GM12891 (cell line): ENCODE measurements around the gene TRPM3.

Source experiments
- POLR2A ChIP-seq: IDR thresholded peaks from 2 replicates; pipeline ENCODE4 v1.6.1; 2011; ENCODE audit warnings: low read depth, low read length, control low read depth
- POLR2AphosphoS5 ChIP-seq: IDR thresholded peaks from 2 replicates; pipeline ENCODE4 v1.6.1; 2011; ENCODE audit warnings: low read depth, low read length, control low read depth
- POU2F2 ChIP-seq: IDR thresholded peaks from 2 replicates; pipeline ENCODE4 v1.6.1; 2011; ENCODE audit warnings: low read depth, mild to moderate bottlenecking, control low read depth, low read length, moderate library complexity

- no peak for TF ChIP-seq POLR2AphosphoS5
- no peak for TF ChIP-seq POLR2A
- no peak for TF ChIP-seq POU2F2
Measured at GRCh38 chr9:70791936-70792335, 329.5 kb downstream of the TRPM3 start.
